ENCODE results near the gene DIO1. TPM values are rescaled to one million over a fixed set of nuclear protein-coding genes. Genes with fewer than 3 reads are reported as not detected.

Gene DIO1
- total RNA-seq, 1 donor from 2014 or later: not detected

DNA sequence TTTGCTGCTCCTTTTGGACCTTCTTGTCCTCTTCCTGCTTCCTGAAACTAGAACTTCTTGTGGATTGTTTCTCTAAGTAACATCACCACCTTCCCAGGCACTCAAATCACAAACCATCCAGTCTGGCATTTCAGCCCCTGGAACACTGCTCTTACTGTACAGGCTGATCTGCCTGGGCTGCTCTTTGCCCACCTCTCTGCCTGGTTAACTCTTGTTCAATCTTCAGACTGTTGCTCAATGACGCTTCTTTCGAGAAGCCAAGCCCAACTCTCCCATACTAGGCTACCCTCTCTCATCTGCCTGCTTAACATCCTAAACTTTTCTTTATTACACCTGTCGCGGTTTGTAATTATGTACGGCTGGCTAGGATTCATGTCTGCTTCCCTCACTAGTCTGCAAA lies 657 bp downstream of the DIO1 start:
- DNase-seq: no peak

- no peak for DNase-seq
These were observed 1.4 kb downstream of the DIO1 start for GRCh38 chr1:53895421-53895820.

GRCh38 chr1:53896635-53897229 lies 2.7 kb downstream of the DIO1 start:
- peak; percentile 62 for DNase-seq

- peak; percentile 56 for DNase-seq
These were observed 5.2 kb downstream of the DIO1 start for GRCh38 chr1:53899206-53899628.

- no peak for DNase-seq
These were observed 5.7 kb downstream of the DIO1 start for GRCh38 chr1:53899708-53900107.

DNA sequence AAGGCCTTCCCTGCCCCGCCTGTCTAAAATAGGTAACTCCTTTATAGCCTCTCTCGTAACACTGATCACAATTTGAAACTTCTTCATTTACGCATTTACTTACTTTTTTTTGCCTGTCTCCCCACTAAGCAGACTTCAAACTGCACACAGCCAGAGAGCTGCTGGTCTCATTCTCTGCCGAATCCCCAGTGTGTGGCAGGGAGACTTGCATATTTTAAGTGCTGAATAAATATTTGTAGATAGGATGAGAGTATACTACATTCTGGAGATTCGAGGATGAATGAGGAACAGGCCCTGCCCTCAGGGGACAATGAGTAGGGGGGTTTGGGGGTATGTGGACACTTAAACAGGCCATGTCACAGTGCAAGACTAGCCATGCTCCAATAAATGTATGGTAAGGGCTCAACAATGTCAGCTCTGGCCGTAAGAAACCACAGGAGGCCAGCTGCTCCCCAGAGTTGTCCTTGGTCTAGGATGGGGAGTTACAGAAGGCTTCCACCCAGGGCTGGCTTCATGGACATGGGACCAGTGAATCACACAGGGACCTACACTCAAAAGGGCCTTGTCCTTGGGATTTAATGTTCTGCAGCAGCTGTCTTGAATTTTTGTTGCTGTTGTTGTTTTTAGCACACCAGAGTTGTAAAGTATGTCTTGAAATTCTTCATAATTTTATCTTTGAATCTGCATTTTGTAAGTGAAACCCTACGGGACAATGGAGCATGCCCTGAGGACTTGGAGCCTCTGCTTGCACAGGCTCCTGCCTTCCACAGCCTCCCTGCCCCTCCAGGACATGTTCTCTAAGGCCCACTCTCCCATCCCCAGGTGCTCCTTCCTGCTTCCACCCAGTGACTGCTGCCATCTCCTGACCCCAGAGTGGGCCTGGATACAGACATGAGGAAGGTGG lies 8.5 kb downstream of the DIO1 start:
- no peak for DNase-seq

GRCh38 chr1:53905509-53905908 lies 11.5 kb downstream of the DIO1 start:
- no peak for DNase-seq

- DNase-seq: no peak
These were observed 12.1 kb downstream of the DIO1 start for GRCh38 chr1:53906121-53906520.

GRCh38 chr1:53909946-53910345 lies 16.0 kb downstream of the DIO1 start:
- DNase-seq: no peak

GRCh38 chr1:53911442-53911841 lies 17.5 kb downstream of the DIO1 start:
- no peak for DNase-seq

DNA sequence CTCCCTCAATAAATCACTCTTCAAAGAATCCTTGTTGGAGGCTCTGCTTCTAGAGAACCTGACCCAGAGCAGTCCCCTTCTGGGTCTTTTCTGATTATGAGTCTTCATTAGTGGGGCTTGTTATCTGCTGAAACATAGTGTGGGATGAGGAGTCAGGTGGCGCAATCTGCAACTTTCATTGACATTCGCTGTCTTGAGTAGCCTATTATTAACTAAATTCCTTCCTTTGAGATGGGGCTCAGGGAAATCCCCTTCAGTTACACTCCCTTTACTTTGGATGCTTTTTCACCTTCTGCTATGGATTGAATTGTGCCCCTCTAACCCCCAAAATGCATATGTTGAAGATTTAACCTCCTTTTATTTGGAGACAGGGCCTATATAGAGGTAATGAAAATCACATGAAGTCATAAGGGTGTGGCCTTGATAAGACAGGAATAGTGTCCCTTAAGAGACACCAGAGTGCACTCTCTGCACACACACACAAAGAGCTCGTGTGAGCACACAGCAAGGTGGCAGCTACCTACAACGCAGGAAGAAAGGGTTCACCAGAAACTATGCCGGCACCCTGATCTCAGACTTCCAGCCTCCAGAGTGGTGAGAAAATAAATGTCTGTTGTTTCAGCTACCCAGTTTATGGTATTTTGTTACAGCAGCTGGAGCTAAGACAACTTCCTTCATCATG lies 19.5 kb downstream of the DIO1 start:
- no peak for DNase-seq

DNA sequence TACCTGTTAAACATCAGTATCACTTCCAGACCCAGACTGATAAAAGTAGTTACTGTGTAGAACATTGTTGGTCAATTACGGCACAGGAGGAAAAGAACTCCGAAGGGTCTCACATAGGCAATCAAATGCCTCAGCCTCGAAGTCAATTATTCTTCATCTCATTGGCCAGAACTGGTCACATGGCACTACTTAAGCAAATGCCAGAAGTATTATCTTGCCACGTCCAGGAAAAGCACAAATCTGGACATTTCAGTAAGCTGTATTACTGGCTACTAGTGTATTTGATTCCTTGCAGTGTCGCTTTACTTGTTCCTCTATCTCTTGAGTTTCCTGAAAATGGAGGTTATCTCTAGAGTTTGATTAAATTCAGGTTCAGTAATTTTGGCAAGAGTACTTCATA lies 24.4 kb downstream of the DIO1 start:
- no peak for DNase-seq

GRCh38 chr1:53919675-53920066 lies 25.7 kb downstream of the DIO1 start:
- no peak for DNase-seq

DNA sequence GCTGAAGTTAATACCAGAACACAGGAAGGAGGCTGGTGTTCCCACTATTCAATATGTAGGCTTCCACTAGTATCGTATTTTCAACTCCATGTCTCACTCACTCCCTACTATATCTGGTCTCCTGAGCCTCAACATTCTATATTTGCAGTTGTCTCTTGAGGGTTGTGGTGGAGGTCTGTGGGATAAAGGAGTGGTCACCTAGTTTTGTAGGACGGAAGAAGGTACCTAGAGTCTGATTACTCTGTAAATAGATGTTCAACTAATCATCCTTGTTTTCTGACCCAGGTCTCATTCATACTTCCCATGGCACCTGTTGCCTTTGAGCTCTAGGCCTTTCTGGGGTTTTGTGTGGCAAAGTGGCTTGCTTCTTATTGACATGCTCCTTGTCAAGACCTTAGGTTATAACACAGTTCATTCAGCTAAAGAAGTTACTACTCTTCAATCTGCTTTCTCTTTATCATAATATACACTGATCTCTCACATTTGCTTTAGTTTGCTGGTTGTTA lies 33.4 kb downstream of the DIO1 start:
- no peak for DNase-seq

DNA sequence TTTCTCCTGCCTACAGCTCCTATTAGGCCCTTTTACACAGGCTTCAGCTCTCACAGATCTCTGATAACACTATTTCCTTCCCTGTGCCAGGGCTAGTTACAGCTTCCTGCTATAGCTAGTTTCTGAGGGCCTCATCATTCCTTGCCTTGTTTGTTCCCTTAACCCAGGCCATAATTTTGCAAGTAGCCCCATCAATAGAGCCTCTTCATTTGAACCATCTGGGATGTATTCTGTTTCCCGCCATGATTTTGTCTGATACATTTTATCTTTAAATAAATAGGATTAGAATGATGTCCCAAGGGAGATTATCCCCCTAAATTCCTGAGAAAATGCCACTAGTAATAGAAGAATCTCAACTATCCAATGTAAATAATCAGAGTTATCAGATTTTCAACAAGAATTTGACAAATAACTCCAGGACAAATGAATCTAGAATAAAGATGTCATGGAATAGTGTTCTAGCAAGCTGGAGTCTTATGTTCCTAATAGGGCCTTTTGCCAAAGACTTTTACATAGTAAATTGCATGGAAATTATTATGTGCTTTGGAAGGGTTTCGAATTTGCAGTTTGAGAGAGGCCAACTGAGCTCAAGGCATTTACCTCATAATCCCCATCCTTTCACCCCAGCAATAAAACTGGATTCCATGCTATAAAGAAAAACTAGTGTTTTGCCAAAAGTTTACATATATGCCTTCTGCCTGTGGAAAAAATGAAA lies 35.4 kb downstream of the DIO1 start:
- peak; percentile 41 for DNase-seq

DNA sequence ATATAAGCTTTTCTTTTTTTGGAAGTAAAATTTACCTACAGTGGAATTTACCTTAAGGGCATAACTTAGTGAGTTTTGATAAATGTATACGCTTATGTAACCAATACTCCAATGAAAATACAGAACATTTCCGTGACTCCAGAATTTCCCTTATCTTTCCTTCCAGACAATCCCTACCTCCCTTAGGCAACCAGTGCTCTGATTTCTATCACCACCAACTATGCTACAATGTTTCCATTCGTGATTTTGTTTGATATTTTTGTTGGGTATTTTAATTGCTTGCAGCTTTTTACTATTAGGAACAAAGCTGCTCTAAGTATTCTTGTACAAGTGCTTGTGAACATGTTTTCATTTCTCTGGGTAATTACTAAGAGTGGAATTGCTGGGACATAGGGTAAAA lies 36.9 kb downstream of the DIO1 start:
- DNase-seq: no peak

- DNase-seq: no peak
These were observed 37.5 kb downstream of the DIO1 start for GRCh38 chr1:53931523-53931922.

- no peak for DNase-seq
These were observed 40.3 kb downstream of the DIO1 start for GRCh38 chr1:53934170-53934765.

- no peak for DNase-seq
These were observed 42.4 kb downstream of the DIO1 start for GRCh38 chr1:53936430-53936829.

DNA sequence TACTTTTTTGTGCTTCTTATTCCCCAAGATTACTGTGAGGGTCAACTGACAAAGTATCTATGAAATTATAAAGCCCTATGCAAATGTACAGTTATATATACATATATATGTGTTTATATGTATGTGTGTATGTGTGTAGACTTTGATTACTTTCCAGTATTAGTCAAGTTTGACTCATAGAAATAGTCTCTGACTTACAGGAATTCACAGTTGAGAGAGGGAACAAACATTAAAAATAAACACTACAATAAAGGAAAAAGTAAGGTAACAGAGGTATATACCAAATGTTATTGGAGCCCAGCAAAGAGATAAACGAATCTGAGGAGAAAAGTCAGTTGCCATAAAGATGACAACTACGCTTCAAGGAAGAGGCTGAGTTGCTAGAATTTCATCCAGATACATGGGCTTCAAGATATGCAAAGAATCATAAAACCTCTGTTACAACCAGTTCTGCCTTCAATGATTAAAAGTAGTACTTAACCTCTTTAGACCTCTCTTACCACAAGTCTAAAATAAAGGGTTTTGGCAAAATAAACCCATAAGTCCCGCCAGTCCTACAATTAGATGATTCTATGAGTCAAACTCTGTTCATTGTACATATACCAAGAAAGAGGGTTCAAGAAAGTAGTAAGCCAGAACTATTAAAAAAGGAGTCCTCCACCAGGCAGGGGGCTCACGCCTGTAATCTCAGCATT lies 44.3 kb downstream of the DIO1 start:
- DNase-seq: no peak

Measured in skin of body (tissue), 2 donors.